ENCODE data around the gene SCML1.

The SCML1 gene

DNA sequence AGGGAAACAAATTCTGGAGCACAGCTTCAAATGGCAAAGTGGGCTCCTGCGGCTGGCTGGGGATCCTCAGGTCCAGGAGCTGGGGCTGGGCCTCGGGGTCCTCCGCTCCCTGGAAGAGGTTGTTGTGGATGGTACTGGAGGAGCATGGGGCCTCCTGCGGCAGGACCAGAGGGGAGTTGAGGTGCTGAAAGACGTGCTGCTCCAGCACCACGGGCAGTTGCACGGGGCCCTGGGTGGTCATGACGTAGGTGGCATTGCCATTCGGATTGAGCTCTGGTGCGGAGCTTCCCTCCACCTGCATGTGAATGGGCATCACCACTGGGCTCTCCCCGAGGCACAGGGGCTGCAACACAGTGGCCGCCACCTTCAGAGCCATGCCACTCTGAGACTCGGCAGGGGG lies 64.1 kb downstream of the SCML1 start:
- Histone ChIP-seq H3K36me3 (ENCODE audit: control insufficient read depth in 1 of 2, insufficient read depth in 2 of 2, low read length in 2 of 2) (no peaks in the 10 kb centered on the region), H3K9ac (ENCODE audit: low read length) (no peak overlapping the region), H3K18ac (ENCODE audit: low read length) (no peak overlapping the region), H3K4me3 (ENCODE audit: low read depth, low read length) (no peak overlapping the region), H2AFZ (ENCODE audit: insufficient read depth, low read length, poor library complexity) (no peak overlapping the region), H3K27me3 (ENCODE audit: insufficient read depth, low read length) (no peaks in the 10 kb centered on the region), H4K12ac (ENCODE audit: low read depth, low read length) (no peak overlapping the region), H3K14ac (ENCODE audit: low read length) (no peak overlapping the region), H3K9me3 (ENCODE audit: insufficient read depth, low read depth, low read length) (no peaks in the 10 kb centered on the region), H3K23ac (ENCODE audit: low read length) (no peak overlapping the region), H2AK5ac (ENCODE audit: low read length) (no peak overlapping the region), H3K79me2 (ENCODE audit: control insufficient read depth, insufficient read depth, low read length, poor library complexity) (no peaks in the 10 kb centered on the region), H4K91ac (ENCODE audit: low read depth, low read length) (no peak overlapping the region), H2BK12ac (ENCODE audit: low read length) (no peak overlapping the region), H4K8ac (ENCODE audit: low read depth, low read length) (no peak overlapping the region), H2BK5ac (ENCODE audit: low read depth, low read length, poor library complexity) (no peak overlapping the region), H3K4me2 (ENCODE audit: low read length) (no peak overlapping the region), H3K27ac (ENCODE audit: low read depth, low read length) (no peak overlapping the region), H3K4me1 (ENCODE audit: control insufficient read depth in 1 of 2, insufficient read depth in 2 of 2, low read length in 2 of 2) (no peaks in the 10 kb centered on the region), H3K79me1 (ENCODE audit: low read length) (no peaks in the 10 kb centered on the region), H2BK120ac (ENCODE audit: insufficient read depth, low read length, poor library complexity) (no peak overlapping the region), H3K4ac (ENCODE audit: low read depth, low read length) (no peak overlapping the region)
- DNase-seq, result no peak
- no CpG with 5 or more reads among the region's 13 CpGs for WGBS (ENCODE audit: extremely low coverage, insufficient coverage, insufficient read length)

DNA sequence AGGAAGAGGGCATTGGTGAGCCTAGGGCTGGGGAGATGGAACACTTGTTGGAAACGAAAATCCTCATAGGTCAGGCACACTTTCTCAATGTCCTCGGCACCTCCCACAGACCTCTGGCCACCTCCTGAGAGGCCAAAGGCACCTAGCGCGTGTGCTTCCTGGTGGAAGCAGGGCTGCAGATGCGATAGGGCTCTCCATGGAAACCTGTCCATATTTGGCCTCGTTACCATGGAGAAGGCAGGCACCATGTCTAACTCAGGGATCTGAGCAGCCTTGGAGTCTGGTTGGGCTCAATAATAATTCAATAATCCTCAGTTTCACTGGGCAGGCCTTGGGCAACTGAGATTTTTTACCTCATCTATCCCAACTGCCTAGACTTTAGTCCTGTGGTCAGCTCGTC lies 65.5 kb downstream of the SCML1 start:
- Histone ChIP-seq H2AK5ac (ENCODE audit: low read length) (no peak overlapping the region), H3K4me2 (ENCODE audit: low read length) (no peak overlapping the region), H3K79me1 (ENCODE audit: low read length) (no peaks in the 10 kb centered on the region), H3K18ac (ENCODE audit: low read length) (no peak overlapping the region), H3K23ac (ENCODE audit: low read length) (no peak overlapping the region), H3K14ac (ENCODE audit: low read length) (no peak overlapping the region), H3K9ac (ENCODE audit: low read length) (no peak overlapping the region), H3K9me3 (ENCODE audit: insufficient read depth, low read depth, low read length) (no peaks in the 10 kb centered on the region), H3K4ac (ENCODE audit: low read depth, low read length) (no peak overlapping the region), H2BK12ac (ENCODE audit: low read length) (no peak overlapping the region), H4K12ac (ENCODE audit: low read depth, low read length) (no peak overlapping the region), H3K27ac (ENCODE audit: low read depth, low read length) (no peak overlapping the region), H4K91ac (ENCODE audit: low read depth, low read length) (no peak overlapping the region), H3K4me1 (ENCODE audit: control insufficient read depth in 1 of 2, insufficient read depth in 2 of 2, low read length in 2 of 2) (no peaks in the 10 kb centered on the region), H2BK120ac (ENCODE audit: insufficient read depth, low read length, poor library complexity) (no peak overlapping the region), H2BK5ac (ENCODE audit: low read depth, low read length, poor library complexity) (no peak overlapping the region), H2AFZ (ENCODE audit: insufficient read depth, low read length, poor library complexity) (no peak overlapping the region), H3K36me3 (ENCODE audit: control insufficient read depth in 1 of 2, insufficient read depth in 2 of 2, low read length in 2 of 2) (no peaks in the 10 kb centered on the region), H3K79me2 (ENCODE audit: control insufficient read depth, insufficient read depth, low read length, poor library complexity) (no peaks in the 10 kb centered on the region), H3K27me3 (ENCODE audit: insufficient read depth, low read length) (no peaks in the 10 kb centered on the region), H3K4me3 (ENCODE audit: low read depth, low read length) (no peak overlapping the region), H4K8ac (ENCODE audit: low read depth, low read length) (no peak overlapping the region)
- no CpG with 5 or more reads among the region's 7 CpGs for WGBS (ENCODE audit: extremely low coverage, insufficient coverage, insufficient read length)
- DNase-seq, result peak in 1 of 2 donors; percentile 35

DNA sequence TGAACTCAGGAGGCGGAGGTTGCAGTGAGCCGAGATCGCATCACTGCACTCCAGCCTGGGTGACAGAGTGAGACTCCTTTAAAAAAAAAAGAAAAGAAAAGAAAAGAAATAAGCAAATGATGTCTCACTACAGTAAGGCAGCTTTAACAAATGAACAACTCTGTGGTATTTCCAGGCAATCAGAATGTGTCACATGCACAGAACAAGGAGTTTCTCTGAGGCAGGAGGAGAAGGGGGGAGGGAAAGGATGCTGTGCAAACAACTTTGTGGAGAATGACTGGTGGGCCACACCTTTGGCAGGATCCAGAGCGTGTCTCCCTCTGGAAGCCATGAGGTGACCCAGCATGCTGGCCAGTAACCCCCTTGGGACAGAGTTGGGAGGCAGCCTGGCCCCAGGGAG lies 66.2 kb downstream of the SCML1 start:
- Histone ChIP-seq H3K4me1 (ENCODE audit: control insufficient read depth in 1 of 2, insufficient read depth in 2 of 2, low read length in 2 of 2) (no peaks in the 10 kb centered on the region), H3K18ac (ENCODE audit: low read length) (no peak overlapping the region)

More for the DNA sequence above, 66.2 kb downstream of the SCML1 start:
- H3K36me3 ChIP-seq (ENCODE audit: control insufficient read depth in 1 of 2, insufficient read depth in 2 of 2, low read length in 2 of 2), result no peaks in the 10 kb centered on the region
- no peak overlapping the region for H3K27ac ChIP-seq (ENCODE audit: low read depth, low read length)
- no peak overlapping the region for H4K91ac ChIP-seq (ENCODE audit: low read depth, low read length)
- no peak overlapping the region for H3K14ac ChIP-seq (ENCODE audit: low read length)
- H3K4ac ChIP-seq (ENCODE audit: low read depth, low read length), result no peak overlapping the region
- no peaks in the 10 kb centered on the region for H3K27me3 ChIP-seq (ENCODE audit: insufficient read depth, low read length)
- H2AFZ ChIP-seq (ENCODE audit: insufficient read depth, low read length, poor library complexity), result no peak overlapping the region
- no peak overlapping the region for H2BK120ac ChIP-seq (ENCODE audit: insufficient read depth, low read length, poor library complexity)
- no peaks in the 10 kb centered on the region for H3K79me1 ChIP-seq (ENCODE audit: low read length)
- H3K4me3 ChIP-seq (ENCODE audit: low read depth, low read length), result no peak overlapping the region
- DNase-seq, result no peak
- H3K79me2 ChIP-seq (ENCODE audit: control insufficient read depth, insufficient read depth, low read length, poor library complexity), result no peaks in the 10 kb centered on the region
- no peak overlapping the region for H4K8ac ChIP-seq (ENCODE audit: low read depth, low read length)
- H2BK5ac ChIP-seq (ENCODE audit: low read depth, low read length, poor library complexity), result no peak overlapping the region
- H3K4me2 ChIP-seq (ENCODE audit: low read length), result no peak overlapping the region
- H4K12ac ChIP-seq (ENCODE audit: low read depth, low read length), result no peak overlapping the region
- H3K9ac ChIP-seq (ENCODE audit: low read length), result no peak overlapping the region
- H2AK5ac ChIP-seq (ENCODE audit: low read length), result no peak overlapping the region
- no peak overlapping the region for H3K23ac ChIP-seq (ENCODE audit: low read length)
- no peak overlapping the region for H2BK12ac ChIP-seq (ENCODE audit: low read length)
- WGBS (ENCODE audit: extremely low coverage, insufficient coverage, insufficient read length), result no CpG with 5 or more reads among the region's 4 CpGs
- no peaks in the 10 kb centered on the region for H3K9me3 ChIP-seq (ENCODE audit: insufficient read depth, low read depth, low read length)

Data from trophoblast cell (in vitro differentiated cells and primary cell).